NT2/D1 (cell line): ENCODE data around the gene C3.

Experiments
- SUZ12 ChIP-seq: IDR thresholded peaks from 2 replicates; pipeline ENCODE4 v1.6.1; 2011; ENCODE audit not compliant: insufficient read length, insufficient read depth; ENCODE audit errors: extremely low read depth
- YY1 ChIP-seq: IDR thresholded peaks from 2 replicates; pipeline ENCODE4 v1.6.1; 2011; ENCODE audit not compliant: insufficient read length, insufficient read depth
- ZNF274 ChIP-seq: IDR thresholded peaks from 2 replicates; pipeline ENCODE4 v1.6.1; 2011; ENCODE audit warnings: mild to moderate bottlenecking, low read depth, low read length

DNA sequence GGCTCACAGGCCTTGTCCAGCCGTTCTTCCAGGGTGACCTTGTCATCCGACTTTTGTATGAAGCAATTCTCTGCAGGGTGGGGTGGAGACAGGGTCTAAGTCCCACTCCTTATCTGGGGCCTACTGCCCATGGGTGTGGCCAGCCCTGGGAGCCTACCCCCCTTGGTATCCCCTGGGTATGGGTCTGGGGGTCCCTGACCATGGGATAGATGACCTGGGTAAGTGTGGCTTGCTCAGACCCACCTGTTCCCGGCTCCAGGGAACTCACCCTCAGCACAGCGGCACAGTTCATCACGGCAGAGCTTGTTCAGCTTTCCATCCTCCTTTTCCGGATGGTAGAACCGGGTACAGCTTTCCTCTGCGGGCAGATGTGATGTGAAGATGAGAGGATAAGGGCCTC, 41.3 kb downstream of the C3 start:
- no peak for TF ChIP-seq SUZ12
- TF ChIP-seq YY1, result no peak
- TF ChIP-seq ZNF274, result no peak
